NB4 (cell line): Measurements from ENCODE around the gene DNAH11.

ENCODE experiments used
- CTCF ChIP-seq: IDR thresholded peaks from one replicate; pipeline ENCODE4 v1.5.1; 2012; ENCODE audit warnings: low read depth, low read length
- MAX ChIP-seq: IDR thresholded peaks from 2 replicates; pipeline ENCODE4 v1.6.1; 2011; ENCODE audit warnings: low read depth, low read length
- POLR2A ChIP-seq: IDR thresholded peaks from 2 replicates; pipeline ENCODE4 v1.6.1; 2011; ENCODE audit warnings: mild to moderate bottlenecking; ENCODE audit not compliant: insufficient read length; ENCODE audit errors: extremely low read depth

GRCh38 chr7:21642422-21642821 lies 99.6 kb downstream of the DNAH11 start:
- TF ChIP-seq CTCF, result no peak
- TF ChIP-seq POLR2A, result no peak
- no peak for TF ChIP-seq MAX
